ENCODE measurements around the gene SBF2.

The SBF2 gene

DNA sequence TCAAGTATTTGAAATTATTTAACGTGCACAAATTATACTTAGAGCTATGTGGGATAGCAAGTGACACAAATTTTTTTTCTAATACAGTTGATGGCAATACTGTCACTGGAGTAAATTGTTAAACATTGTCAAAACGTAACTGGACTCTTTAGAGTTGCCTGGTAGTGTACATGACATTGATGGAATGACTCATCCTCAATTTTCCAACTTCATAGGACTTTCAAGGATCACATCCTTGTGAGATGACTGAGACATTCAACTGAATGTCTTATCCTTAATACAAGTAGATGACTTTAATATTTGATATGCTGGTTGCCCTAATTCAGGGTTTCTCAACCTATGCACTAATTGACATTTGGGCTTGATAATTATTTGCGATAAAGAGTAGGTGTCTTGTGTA, 320.1 kb downstream of the SBF2 start:
- H3K4me3 ChIP-seq (ENCODE audit: extremely low read depth, insufficient read depth, low read length, poor library complexity, severe bottlenecking) = no peak overlapping the region
- WGBS, 2 experiments (ENCODE audit: insufficient coverage in 2 of 2) = no CpG with 5 or more reads among the region's 3 CpGs
- peaks cover 15% of the 10 kb centered on the region for H3K4me1 ChIP-seq (ENCODE audit: control insufficient read depth, insufficient read depth, low read length, poor library complexity, severe bottlenecking)
- H3K27ac ChIP-seq (ENCODE audit: low read depth, low read length, severe bottlenecking) = no peak overlapping the region
- no peaks in the 10 kb centered on the region for H3K36me3 ChIP-seq (ENCODE audit: control insufficient read depth, insufficient read depth, low read length)
- no peaks in the 10 kb centered on the region for H3K9me3 ChIP-seq (ENCODE audit: control insufficient read depth, low read length)

DNA sequence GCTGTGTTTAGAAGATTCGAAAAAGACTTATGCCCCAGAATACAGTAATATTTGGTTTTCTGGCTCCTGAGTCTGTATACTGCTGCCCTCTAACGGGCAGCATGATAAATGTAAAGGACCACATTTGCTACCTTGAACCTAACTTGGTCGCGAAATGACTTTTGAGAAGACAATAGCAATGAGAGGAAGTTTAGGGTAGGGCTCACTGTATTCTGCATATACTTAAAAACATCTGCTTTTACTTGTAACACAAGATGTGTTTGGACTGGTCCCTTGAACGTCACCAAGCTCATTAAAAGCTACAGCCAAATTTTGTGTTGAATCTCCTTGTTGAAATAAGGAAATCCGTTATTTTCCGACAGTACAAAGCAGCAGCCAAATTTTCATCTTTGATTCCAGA, 321.0 kb downstream of the SBF2 start:
- no peak overlapping the region for H3K27ac ChIP-seq (ENCODE audit: low read depth, low read length, severe bottlenecking)
- no peaks in the 10 kb centered on the region for H3K36me3 ChIP-seq (ENCODE audit: control insufficient read depth, insufficient read depth, low read length)
- no peak overlapping the region for H3K4me3 ChIP-seq (ENCODE audit: extremely low read depth, insufficient read depth, low read length, poor library complexity, severe bottlenecking)
- H3K9me3 ChIP-seq (ENCODE audit: control insufficient read depth, low read length) = no peaks in the 10 kb centered on the region
- 50% methylated on average over 4 of the region's 7 CpGs; no CpG with 5 or more reads in 1 of the 2 experiments for WGBS, 2 experiments (ENCODE audit: insufficient coverage in 2 of 2)
- H3K4me1 ChIP-seq (ENCODE audit: control insufficient read depth, insufficient read depth, low read length, poor library complexity, severe bottlenecking) = peaks cover 13% of the 10 kb centered on the region

DNA sequence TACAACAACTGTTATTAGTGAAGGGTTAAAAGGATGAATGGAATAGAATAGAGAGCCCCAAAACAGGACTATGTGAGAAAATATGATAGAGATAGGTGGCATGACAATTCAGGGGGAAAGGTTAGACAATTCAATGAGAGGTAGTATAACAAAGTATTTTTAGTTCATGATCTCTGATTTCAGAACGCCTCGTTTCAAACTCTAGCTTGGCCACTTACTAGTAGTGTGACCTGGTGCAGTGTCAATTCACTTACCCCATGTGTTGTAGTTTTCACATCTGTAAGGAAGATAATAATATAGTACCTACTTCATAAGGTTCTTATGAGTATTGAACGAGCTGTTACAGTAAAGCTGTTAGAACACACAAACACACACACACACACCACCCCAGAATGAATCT, 322.1 kb downstream of the SBF2 start:
- peaks cover 8% of the 10 kb centered on the region for H3K4me1 ChIP-seq (ENCODE audit: control insufficient read depth, insufficient read depth, low read length, poor library complexity, severe bottlenecking)
- H3K4me3 ChIP-seq (ENCODE audit: extremely low read depth, insufficient read depth, low read length, poor library complexity, severe bottlenecking) = no peak overlapping the region
- no peak overlapping the region for H3K27ac ChIP-seq (ENCODE audit: low read depth, low read length, severe bottlenecking)
- WGBS, 2 experiments (ENCODE audit: insufficient coverage in 2 of 2) = 100% methylated on average over 1 of the region's 3 CpGs; no CpG with 5 or more reads in 1 of the 2 experiments
- no peaks in the 10 kb centered on the region for H3K9me3 ChIP-seq (ENCODE audit: control insufficient read depth, low read length)
- no peaks in the 10 kb centered on the region for H3K36me3 ChIP-seq (ENCODE audit: control insufficient read depth, insufficient read depth, low read length)

DNA sequence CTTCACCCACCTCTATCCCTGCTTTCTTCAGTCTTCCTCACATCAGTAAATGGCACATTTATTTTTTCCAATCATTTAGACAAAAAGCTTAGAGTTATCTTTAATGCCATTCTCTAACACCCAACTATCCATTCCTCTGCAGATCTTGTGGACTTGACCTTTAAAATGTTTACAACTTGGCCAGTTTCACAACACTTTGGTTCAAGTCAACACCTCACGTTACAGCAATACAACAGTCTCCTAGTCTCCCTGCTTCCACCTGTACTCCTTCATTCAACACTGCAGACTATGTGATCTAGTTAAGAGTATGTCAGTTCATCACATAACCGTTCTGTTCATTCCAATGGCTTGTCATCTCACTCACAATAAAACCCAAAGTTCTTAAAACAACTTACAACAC, 325.0 kb downstream of the SBF2 start:
- H3K9me3 ChIP-seq (ENCODE audit: control insufficient read depth, low read length) = no peaks in the 10 kb centered on the region
- 79 to 88% methylated on average over 2 of the region's 2 CpGs for WGBS, 2 experiments (ENCODE audit: insufficient coverage in 2 of 2)
- no peak overlapping the region for H3K4me3 ChIP-seq (ENCODE audit: extremely low read depth, insufficient read depth, low read length, poor library complexity, severe bottlenecking)
- no peaks in the 10 kb centered on the region for H3K36me3 ChIP-seq (ENCODE audit: control insufficient read depth, insufficient read depth, low read length)
- H3K4me1 ChIP-seq (ENCODE audit: control insufficient read depth, insufficient read depth, low read length, poor library complexity, severe bottlenecking) = peaks cover 8% of the 10 kb centered on the region
- H3K27ac ChIP-seq (ENCODE audit: low read depth, low read length, severe bottlenecking) = no peak overlapping the region

DNA sequence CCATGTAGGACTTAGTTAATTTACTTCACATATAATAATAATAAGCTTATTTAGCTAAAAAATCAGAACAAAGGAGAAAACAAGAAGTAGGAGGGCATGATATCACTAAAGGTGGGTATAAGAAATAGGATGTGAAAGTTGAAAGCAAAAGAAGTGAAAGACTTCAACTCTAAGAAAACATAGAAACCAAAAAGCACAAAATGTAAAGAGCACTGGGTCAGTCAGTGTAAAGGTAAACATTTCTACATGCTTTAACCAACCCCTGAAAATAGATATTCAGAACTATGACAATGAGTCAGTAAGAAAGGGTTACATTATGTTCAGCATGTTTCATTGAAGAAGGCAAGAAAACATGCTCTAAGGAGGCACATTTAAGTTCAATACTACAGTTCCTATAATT, 331.3 kb downstream of the SBF2 start:
- Histone ChIP-seq H3K4me1 (ENCODE audit: control insufficient read depth, insufficient read depth, low read length, poor library complexity, severe bottlenecking) (no peaks in the 10 kb centered on the region), H3K4me3 (ENCODE audit: extremely low read depth, insufficient read depth, low read length, poor library complexity, severe bottlenecking) (no peak overlapping the region), H3K9me3 (ENCODE audit: control insufficient read depth, low read length) (no peaks in the 10 kb centered on the region), H3K27ac (ENCODE audit: low read depth, low read length, severe bottlenecking) (no peak overlapping the region), H3K36me3 (ENCODE audit: control insufficient read depth, insufficient read depth, low read length) (peaks cover 9% of the 10 kb centered on the region)

DNA sequence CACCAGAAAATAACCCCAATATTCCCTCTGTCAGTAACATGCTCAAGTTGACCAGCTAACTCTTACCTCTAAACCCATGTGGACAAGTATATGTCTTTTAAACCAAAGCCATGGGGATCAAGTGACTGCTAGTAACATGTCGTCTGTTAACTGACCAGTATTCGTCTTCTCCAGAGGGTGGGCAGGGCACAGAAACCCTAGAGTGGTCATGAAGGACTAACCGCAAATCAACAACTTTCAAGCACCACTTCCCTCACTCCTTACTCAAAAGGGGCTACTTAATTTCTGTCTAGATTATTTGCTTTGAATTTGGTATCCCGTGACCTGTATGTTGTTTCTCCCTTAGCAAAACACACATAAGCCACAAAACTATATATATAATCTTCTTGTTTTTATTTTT, 336.9 kb downstream of the SBF2 start:
- no peaks in the 10 kb centered on the region for H3K9me3 ChIP-seq (ENCODE audit: control insufficient read depth, low read length)
- peaks cover 9% of the 10 kb centered on the region for H3K36me3 ChIP-seq (ENCODE audit: control insufficient read depth, insufficient read depth, low read length)
- no peak overlapping the region for H3K27ac ChIP-seq (ENCODE audit: low read depth, low read length, severe bottlenecking)
- no peaks in the 10 kb centered on the region for H3K4me1 ChIP-seq (ENCODE audit: control insufficient read depth, insufficient read depth, low read length, poor library complexity, severe bottlenecking)
- H3K4me3 ChIP-seq (ENCODE audit: extremely low read depth, insufficient read depth, low read length, poor library complexity, severe bottlenecking) = no peak overlapping the region
- WGBS, 2 experiments (ENCODE audit: insufficient coverage in 2 of 2) = 93 to 94% methylated on average over 2 of the region's 4 CpGs

DNA sequence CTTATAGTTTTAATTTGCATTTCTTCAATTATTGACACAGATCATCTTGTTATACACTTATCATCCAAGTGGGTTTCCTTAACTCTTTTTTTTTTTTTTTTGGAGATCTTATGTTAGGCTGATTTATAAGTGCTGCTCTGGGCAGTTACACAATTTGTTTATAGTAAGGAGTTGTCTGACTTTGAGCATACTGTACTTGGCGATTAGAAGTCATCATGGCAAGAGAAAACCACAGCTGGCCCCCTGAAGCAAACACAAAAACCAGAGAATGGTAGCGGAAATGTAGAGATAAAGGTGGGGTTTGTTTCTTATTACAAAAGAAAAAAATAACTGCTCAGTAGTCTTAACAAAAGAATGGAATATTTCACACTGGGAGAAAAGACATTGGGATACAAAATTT, 337.5 kb downstream of the SBF2 start:
- Histone ChIP-seq H3K4me1 (ENCODE audit: control insufficient read depth, insufficient read depth, low read length, poor library complexity, severe bottlenecking) (no peaks in the 10 kb centered on the region), H3K27ac (ENCODE audit: low read depth, low read length, severe bottlenecking) (no peak overlapping the region), H3K4me3 (ENCODE audit: extremely low read depth, insufficient read depth, low read length, poor library complexity, severe bottlenecking) (no peak overlapping the region), H3K9me3 (ENCODE audit: control insufficient read depth, low read length) (no peaks in the 10 kb centered on the region), H3K36me3 (ENCODE audit: control insufficient read depth, insufficient read depth, low read length) (peaks cover 9% of the 10 kb centered on the region)
- 100% methylated on average over 1 of the region's 2 CpGs; no CpG with 5 or more reads in 1 of the 2 experiments for WGBS, 2 experiments (ENCODE audit: insufficient coverage in 2 of 2)

DNA sequence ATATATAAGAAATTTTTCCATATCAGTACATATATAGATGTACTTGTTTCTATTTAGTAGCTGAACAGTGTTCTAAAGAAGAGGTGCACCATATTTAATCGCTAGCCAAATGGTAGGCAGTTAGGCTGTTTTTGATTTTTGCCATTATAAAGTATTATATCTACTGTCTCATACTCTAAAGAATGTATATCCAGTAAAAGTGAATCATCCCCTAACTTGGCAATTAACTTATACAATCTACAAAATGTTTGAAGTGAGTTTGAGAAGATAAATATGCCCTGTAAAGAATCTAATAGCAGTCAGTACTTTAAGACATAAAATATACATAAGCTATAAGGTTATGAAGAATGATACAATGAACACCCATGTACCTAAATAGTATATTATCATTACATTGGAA, 338.6 kb downstream of the SBF2 start:
- Histone ChIP-seq H3K4me3 (ENCODE audit: extremely low read depth, insufficient read depth, low read length, poor library complexity, severe bottlenecking) (no peak overlapping the region), H3K9me3 (ENCODE audit: control insufficient read depth, low read length) (no peaks in the 10 kb centered on the region), H3K36me3 (ENCODE audit: control insufficient read depth, insufficient read depth, low read length) (peaks cover 9% of the 10 kb centered on the region), H3K27ac (ENCODE audit: low read depth, low read length, severe bottlenecking) (no peak overlapping the region), H3K4me1 (ENCODE audit: control insufficient read depth, insufficient read depth, low read length, poor library complexity, severe bottlenecking) (no peaks in the 10 kb centered on the region)
- WGBS, 2 experiments (ENCODE audit: insufficient coverage in 2 of 2) = no CpG with 5 or more reads among the region's 1 CpG

DNA sequence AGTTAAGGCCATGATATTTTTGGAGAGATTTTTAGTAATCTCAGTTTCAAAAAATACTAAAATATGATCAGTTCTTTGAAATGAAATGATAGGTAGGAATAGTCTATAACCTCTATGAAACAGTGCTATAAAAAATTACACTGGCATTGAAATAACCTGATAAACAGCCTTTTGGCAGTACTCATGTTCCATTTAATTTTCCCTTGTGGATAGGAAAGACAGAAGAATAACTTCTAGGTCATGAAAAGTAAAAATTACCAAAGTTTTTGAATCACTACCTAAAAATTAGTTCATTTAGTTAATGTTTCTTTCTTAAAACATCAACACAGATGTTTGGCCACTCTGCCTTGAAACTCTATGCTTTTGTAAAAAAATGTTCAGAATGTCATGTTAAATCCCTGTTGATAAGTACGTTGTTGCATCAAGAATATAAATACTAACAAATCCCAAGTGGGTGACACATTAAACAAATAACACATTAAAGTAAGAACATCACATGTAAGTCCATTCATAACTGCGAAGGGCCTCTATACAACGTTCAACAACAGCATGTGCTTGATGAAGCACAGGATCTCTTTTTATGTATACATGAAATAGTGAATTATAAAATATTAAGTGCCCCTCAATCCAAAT, 339.9 kb downstream of the SBF2 start:
- 100% methylated on average over 2 of the region's 3 CpGs; no CpG with 5 or more reads in 1 of the 2 experiments for WGBS, 2 experiments (ENCODE audit: insufficient coverage in 2 of 2)
- no peak overlapping the region for H3K4me3 ChIP-seq (ENCODE audit: extremely low read depth, insufficient read depth, low read length, poor library complexity, severe bottlenecking)
- H3K9me3 ChIP-seq (ENCODE audit: control insufficient read depth, low read length) = no peaks in the 10 kb centered on the region
- peaks cover 6% of the 10 kb centered on the region for H3K36me3 ChIP-seq (ENCODE audit: control insufficient read depth, insufficient read depth, low read length)
- H3K27ac ChIP-seq (ENCODE audit: low read depth, low read length, severe bottlenecking) = no peak overlapping the region
- H3K4me1 ChIP-seq (ENCODE audit: control insufficient read depth, insufficient read depth, low read length, poor library complexity, severe bottlenecking) = no peaks in the 10 kb centered on the region

DNA sequence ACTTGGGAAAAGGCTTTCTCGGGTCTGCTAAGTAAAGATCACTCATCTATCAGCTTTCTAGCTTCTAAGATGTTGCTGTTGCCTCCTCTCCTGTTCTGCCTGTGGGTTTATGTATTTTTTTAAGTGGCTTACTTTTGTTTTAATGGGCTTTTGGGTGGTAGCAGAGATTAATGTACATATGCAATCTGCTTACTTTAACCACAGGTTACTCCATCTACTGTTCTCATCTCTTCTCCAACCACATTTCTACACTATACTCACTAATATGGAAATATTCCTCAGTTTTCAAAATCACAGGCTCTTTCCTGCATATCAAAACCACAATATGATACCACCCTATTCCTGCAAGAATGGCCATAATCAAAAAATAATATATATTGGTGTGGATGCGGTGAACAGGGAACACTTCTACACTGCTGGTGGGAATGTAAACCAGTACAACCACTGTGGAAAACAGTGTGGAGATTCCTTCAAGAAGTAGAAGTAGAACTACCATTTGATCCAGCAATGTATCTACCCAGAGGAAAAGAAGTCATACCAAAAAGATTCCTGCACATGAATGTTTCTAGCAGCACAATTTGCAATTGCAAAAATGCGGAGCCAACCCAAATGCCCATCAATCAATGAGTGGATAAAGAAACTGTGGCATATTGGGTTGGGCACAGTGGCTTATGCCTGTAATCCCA, 341.4 kb downstream of the SBF2 start:
- Histone ChIP-seq H3K27ac (ENCODE audit: low read depth, low read length, severe bottlenecking) (no peak overlapping the region), H3K4me1 (ENCODE audit: control insufficient read depth, insufficient read depth, low read length, poor library complexity, severe bottlenecking) (no peaks in the 10 kb centered on the region), H3K36me3 (ENCODE audit: control insufficient read depth, insufficient read depth, low read length) (no peaks in the 10 kb centered on the region), H3K9me3 (ENCODE audit: control insufficient read depth, low read length) (no peaks in the 10 kb centered on the region), H3K4me3 (ENCODE audit: extremely low read depth, insufficient read depth, low read length, poor library complexity, severe bottlenecking) (no peak overlapping the region)
- WGBS, 2 experiments (ENCODE audit: insufficient coverage in 2 of 2) = 83% methylated on average over 1 of the region's 3 CpGs; no CpG with 5 or more reads in 1 of the 2 experiments

DNA sequence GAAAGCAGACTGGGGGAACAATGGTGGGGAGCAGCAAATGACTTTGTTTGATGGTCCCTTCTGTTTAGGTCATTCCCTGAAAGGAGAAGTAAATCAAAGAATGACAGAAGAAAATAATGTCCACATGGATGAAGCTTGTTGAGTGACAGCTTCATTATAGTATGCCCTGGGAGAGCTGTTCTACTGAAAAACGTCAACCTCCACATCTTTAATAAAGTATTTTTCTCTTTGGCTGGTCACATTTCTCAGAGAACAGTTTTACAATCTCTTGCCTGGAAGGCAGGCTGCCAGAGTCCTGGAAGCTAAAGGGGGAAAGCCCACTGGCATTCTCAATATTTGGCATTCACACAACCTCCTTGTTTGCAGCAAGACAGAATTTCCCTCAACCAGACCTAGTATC, 342.2 kb downstream of the SBF2 start:
- Histone ChIP-seq H3K4me1 (ENCODE audit: control insufficient read depth, insufficient read depth, low read length, poor library complexity, severe bottlenecking) (no peaks in the 10 kb centered on the region), H3K36me3 (ENCODE audit: control insufficient read depth, insufficient read depth, low read length) (no peaks in the 10 kb centered on the region), H3K4me3 (ENCODE audit: extremely low read depth, insufficient read depth, low read length, poor library complexity, severe bottlenecking) (no peak overlapping the region), H3K9me3 (ENCODE audit: control insufficient read depth, low read length) (no peaks in the 10 kb centered on the region), H3K27ac (ENCODE audit: low read depth, low read length, severe bottlenecking) (no peak overlapping the region)
- WGBS, 2 experiments (ENCODE audit: insufficient coverage in 2 of 2) = 100% methylated on average over 1 of the region's 1 CpG; no CpG with 5 or more reads in 1 of the 2 experiments

Measured in mesodermal cell (in vitro differentiated cells).